HepG2 (cell line): ENCODE data around the gene LRRC73. TPM values are rescaled to one million over a fixed set of nuclear protein-coding genes. Genes with fewer than 3 reads are reported as not detected.

Experiments used
- BRCA1 ChIP-seq: sonication (generic); formaldehyde crosslinking; IDR thresholded peaks from 2 replicates; pipeline ENCODE4 v1.4.0; 2020; ENCODE audit warnings: missing genetic modification reagents
- CREM ChIP-seq, 2 experiments: sonication (generic) in 1 of 2; formaldehyde crosslinking in 1 of 2; IDR thresholded peaks; 2 replicates each; pipeline versions ENCODE4 v1.4.0 to v1.6.1; 2016 to 2020; ENCODE audit warnings: antibody characterized with exemption in 1 of 2, mild to moderate bottlenecking in 1 of 2, missing genetic modification reagents in 1 of 2
- FIP1L1 ChIP-seq: fragments of 200-400 bp; formaldehyde crosslinking; IDR thresholded peaks from 2 replicates; pipeline ENCODE4 v1.6.1; 2018; ENCODE audit warnings: low read depth, mild to moderate bottlenecking, low read length, moderate library complexity, borderline replicate concordance; ENCODE audit not compliant: insufficient read depth
- FOXO1 ChIP-seq: sonication (generic); formaldehyde crosslinking; IDR thresholded peaks from 2 replicates; pipeline ENCODE4 v1.4.0; 2020; ENCODE audit warnings: missing genetic modification reagents
- FOXP4 ChIP-seq: sonication (generic); formaldehyde crosslinking; IDR thresholded peaks from 2 replicates; pipeline ENCODE4 v1.4.0; 2020; ENCODE audit warnings: missing genetic modification reagents
- MED1 ChIP-seq: sonication (generic); formaldehyde crosslinking; IDR thresholded peaks from 2 replicates; pipeline ENCODE4 v1.4.0; 2020; ENCODE audit warnings: missing genetic modification reagents
- NFIC ChIP-seq: IDR thresholded peaks from 2 replicates; pipeline ENCODE4 v1.6.1; 2012; ENCODE audit warnings: mild to moderate bottlenecking, low read length, inconsistent platforms
- NR2F6 ChIP-seq, 2 experiments: IDR thresholded peaks; 2 replicates each; pipeline ENCODE4 v1.6.1; 2016; ENCODE audit warnings: antibody characterized with exemption in 1 of 2, mild to moderate bottlenecking in 1 of 2
- RXRB ChIP-seq: IDR thresholded peaks from 2 replicates; pipeline ENCODE4 v1.6.1; 2016; ENCODE audit warnings: borderline replicate concordance, missing genetic modification reagents, missing compliant biosample characterization
- SALL2 ChIP-seq: sonication (generic); formaldehyde crosslinking; IDR thresholded peaks from 2 replicates; pipeline ENCODE4 v1.8.1; 2023; ENCODE audit warnings: mild to moderate bottlenecking, missing genetic modification reagents, inconsistent platforms
- SRSF4 ChIP-seq: fragments of 200-400 bp; formaldehyde crosslinking; IDR thresholded peaks from one replicate; pipeline ENCODE4 v1.6.1; 2018; ENCODE audit warnings: mild to moderate bottlenecking, low read depth, low read length, moderate library complexity; ENCODE audit not compliant: poor library complexity, severe bottlenecking
- ZBTB10 ChIP-seq: sonication (generic); formaldehyde crosslinking; IDR thresholded peaks from 2 replicates; pipeline ENCODE4 v1.4.0; 2020; ENCODE audit warnings: missing genetic modification reagents, borderline replicate concordance
- ZBTB8A ChIP-seq: sonication (generic); formaldehyde crosslinking; IDR thresholded peaks from 2 replicates; pipeline ENCODE4 v1.4.0; 2020; ENCODE audit warnings: mild to moderate bottlenecking, low read depth, missing genetic modification reagents, borderline replicate concordance
- ZFX ChIP-seq: sonication (generic); formaldehyde crosslinking; IDR thresholded peaks from 2 replicates; pipeline ENCODE4 v1.4.0; 2020; ENCODE audit warnings: mild to moderate bottlenecking, low read depth, missing genetic modification reagents, moderate library complexity
- ZGPAT ChIP-seq: IDR thresholded peaks from 2 replicates; pipeline ENCODE4 v1.6.1; 2016; ENCODE audit warnings: mild to moderate bottlenecking
- ZNF510 ChIP-seq: sonication (generic); formaldehyde crosslinking; IDR thresholded peaks from 2 replicates; pipeline ENCODE4 v1.4.0; 2020; ENCODE audit warnings: low read depth, mild to moderate bottlenecking, missing genetic modification reagents
- ZNF614 ChIP-seq: IDR thresholded peaks from 2 replicates; pipeline ENCODE4 v1.6.1; 2018; ENCODE audit warnings: missing biosample characterization, missing genetic modification reagents, inconsistent platforms, borderline replicate concordance
- ZNF678 ChIP-seq: sonication (generic); formaldehyde crosslinking; IDR thresholded peaks from 2 replicates; pipeline ENCODE4 v1.4.0; 2020; ENCODE audit warnings: mild to moderate bottlenecking, missing genetic modification reagents
- polyA plus RNA-seq, 8 experiments: library from polyadenylated mRNA; depleted of rRNA in 3 of 8; stranded (reverse) in 7 of 8; unstranded in 1 of 8; fragments of >200 nt; fragmentation: Illumina TruSeq in 4 of 8; extraction: Trizol in 4 of 8; gene quantifications; 2 replicates each; pipeline versions ENCODE4 v1.2.1 to v1.2.3, GENCODE V29; 2011 to 2016; ENCODE audit warnings: low read depth in 4 of 8, missing spikeins in 1 of 8, mixed read lengths in 1 of 8; ENCODE audit not compliant: insufficient read depth in 1 of 8
- total RNA-seq, 5 experiments: library from RNA; depleted of rRNA; stranded (reverse); fragments of >200 nt; fragmentation: Illumina TruSeq; extraction: Trizol; gene quantifications; 2 replicates each; pipeline ENCODE4 v1.2.3, GENCODE V29; 2016; ENCODE audit warnings: low read depth in 1 of 5
- TF ChIP-seq, protein P1 (sequence below): IDR thresholded peaks from 2 replicates; pipeline ENCODE4 v1.6.1; 2016; ENCODE audit warnings: low read depth, control low read depth
- TF ChIP-seq, protein P2 (sequence below): IDR thresholded peaks from 2 replicates; pipeline ENCODE4 v1.6.1; 2016; ENCODE audit warnings: missing compliant biosample characterization, missing genetic modification reagents, borderline replicate concordance

Gene LRRC73
- total and polyA plus RNA-seq, 2 of the 13 experiments (the other 11 are each of a cell fraction or from before 2014, with no cell fraction given): 0.11 to 0.12 TPM

GRCh38 chr6:43488667-43489276, 21.4 kb downstream of the LRRC73 start (continued):
- peak; percentile 93 for TF ChIP-seq RXRB (CRISPR knock-in tag)
- no peak for TF ChIP-seq SRSF4
- peak; percentile 47; the same call in 1 of the 2 replicates for TF ChIP-seq CREM (IDR thresholded peaks at IDR 0.05)
- no peak for TF ChIP-seq CREM (CRISPR knock-in tag; IDR thresholded peaks at IDR 0.05)
- TF ChIP-seq, protein P1, sequence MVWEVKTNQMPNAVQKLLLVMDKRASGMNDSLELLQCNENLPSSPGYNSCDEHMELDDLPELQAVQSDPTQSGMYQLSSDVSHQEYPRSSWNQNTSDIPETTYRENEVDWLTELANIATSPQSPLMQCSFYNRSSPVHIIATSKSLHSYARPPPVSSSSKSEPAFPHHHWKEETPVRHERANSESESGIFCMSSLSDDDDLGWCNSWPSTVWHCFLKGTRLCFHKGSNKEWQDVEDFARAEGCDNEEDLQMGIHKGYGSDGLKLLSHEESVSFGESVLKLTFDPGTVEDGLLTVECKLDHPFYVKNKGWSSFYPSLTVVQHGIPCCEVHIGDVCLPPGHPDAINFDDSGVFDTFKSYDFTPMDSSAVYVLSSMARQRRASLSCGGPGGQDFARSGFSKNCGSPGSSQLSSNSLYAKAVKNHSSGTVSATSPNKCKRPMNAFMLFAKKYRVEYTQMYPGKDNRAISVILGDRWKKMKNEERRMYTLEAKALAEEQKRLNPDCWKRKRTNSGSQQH: peak; percentile 91; the same call in 1 of the 2 replicates
- TF ChIP-seq FIP1L1: no peak
- TF ChIP-seq ZNF614 (CRISPR knock-in tag): peak; percentile 68
- peak; percentile 51; the same call in 1 of the 2 replicates for TF ChIP-seq ZGPAT (CRISPR knock-in tag)
- TF ChIP-seq MED1 (CRISPR knock-in tag): peak; percentile 91
- no peak for TF ChIP-seq SALL2 (CRISPR knock-in tag)
- TF ChIP-seq NFIC: peak; percentile 41; the same call in 1 of the 2 replicates
- peak; percentile 91 for TF ChIP-seq ZFX (CRISPR knock-in tag)
- no peak for TF ChIP-seq ZBTB10
- no peak for TF ChIP-seq ZNF678 (CRISPR knock-in tag)
- peak; percentile 74 for TF ChIP-seq FOXP4 (CRISPR knock-in tag)
- no peak for TF ChIP-seq ZBTB8A (CRISPR knock-in tag)
- peak; percentile 75 for TF ChIP-seq NR2F6 (IDR thresholded peaks at IDR 0.05)
- peak; percentile 87 for TF ChIP-seq NR2F6 (CRISPR knock-in tag; IDR thresholded peaks at IDR 0.05)
- no peak for TF ChIP-seq ZNF510 (CRISPR knock-in tag)
- TF ChIP-seq, protein P2, sequence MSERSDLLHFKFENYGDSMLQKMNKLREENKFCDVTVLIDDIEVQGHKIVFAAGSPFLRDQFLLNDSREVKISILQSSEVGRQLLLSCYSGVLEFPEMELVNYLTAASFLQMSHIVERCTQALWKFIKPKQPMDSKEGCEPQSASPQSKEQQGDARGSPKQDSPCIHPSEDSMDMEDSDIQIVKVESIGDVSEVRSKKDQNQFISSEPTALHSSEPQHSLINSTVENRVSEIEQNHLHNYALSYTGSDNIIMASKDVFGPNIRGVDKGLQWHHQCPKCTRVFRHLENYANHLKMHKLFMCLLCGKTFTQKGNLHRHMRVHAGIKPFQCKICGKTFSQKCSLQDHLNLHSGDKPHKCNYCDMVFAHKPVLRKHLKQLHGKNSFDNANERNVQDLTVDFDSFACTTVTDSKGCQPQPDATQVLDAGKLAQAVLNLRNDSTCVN (CRISPR knock-in tag): peak; percentile 100
- TF ChIP-seq FOXO1: peak; percentile 81; the same call in 1 of the 2 replicates
- peak; percentile 90; the same call in 1 of the 2 replicates for TF ChIP-seq BRCA1
